ENCODE data around the gene CDR2L.
A peak's percentile ranks its signal among the peaks of the same experiment; 100 is the strongest.

The CDR2L gene
- total RNA-seq: 0 to 0.26 (median 0.17) reads per million in 3 donors

GRCh38 chr17:74987418-74987908 is at the start of gene CDR2L:
Gene CDR2L (plus strand): TSS chr17:74987632. CDS start chr17:74988044, 412 bp downstream.
- Histone ChIP-seq H3K4me3 (ENCODE audit: insufficient read depth, low read depth, low read length, poor library complexity, severe bottlenecking) (peak within 1 kb of the TSS; percentile 55), H3K36me3 (ENCODE audit: control insufficient read depth, insufficient read depth, low read length) (no peaks in the 10 kb centered on the region), H3K4me1 (ENCODE audit: control insufficient read depth, insufficient read depth, low read length, poor library complexity, severe bottlenecking) (peaks cover 17% of the 10 kb centered on the region), H3K9me3 (ENCODE audit: control insufficient read depth, low read length) (no peaks in the 10 kb centered on the region), H3K27ac (ENCODE audit: insufficient read depth, low read length, poor library complexity, severe bottlenecking) (no peak within 1 kb of the TSS), H3K27me3 (replicated peaks; ENCODE audit: control insufficient read depth, insufficient read depth, low read length, poor library complexity, severe bottlenecking) (no peaks in the 10 kb centered on the region)
- peak; percentile 86 to 90 (median 89) for DNase-seq

DNA sequence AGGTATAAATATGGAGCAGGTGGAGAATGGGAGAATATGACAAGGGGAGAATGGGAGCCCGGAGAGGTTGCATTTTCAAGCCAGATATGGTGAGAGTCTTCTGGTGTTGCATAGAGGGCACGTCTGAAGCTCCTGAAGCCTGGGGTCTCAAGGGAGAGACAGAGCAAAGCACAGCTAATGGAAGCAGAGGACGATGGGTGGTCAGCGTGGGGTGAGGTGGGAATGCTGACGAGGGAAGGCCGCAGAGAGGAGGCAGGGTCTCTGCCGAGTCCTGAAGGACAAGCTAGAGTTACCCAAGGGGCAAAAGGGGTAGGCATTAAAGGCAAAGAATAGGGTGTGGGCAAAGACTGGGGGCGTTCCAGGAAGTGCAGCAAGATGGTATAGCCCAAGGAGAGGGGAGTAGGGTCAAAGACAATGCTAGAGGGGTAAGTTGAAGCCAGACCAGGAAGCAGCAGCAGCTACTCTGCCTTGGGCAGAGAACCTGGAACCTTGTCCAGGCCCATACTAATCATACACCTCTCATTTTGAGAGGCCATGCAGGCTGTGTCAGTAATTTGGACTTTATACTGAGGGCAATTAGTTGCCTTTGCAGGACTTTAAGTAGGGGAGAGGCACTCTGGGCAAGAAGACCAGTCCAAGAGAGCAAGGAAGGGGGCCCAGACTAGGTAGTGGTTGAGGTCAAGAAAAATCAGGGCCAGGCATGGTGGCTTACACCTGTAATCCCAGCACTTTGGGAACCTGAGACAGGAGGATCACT is 49.1 kb upstream of the CDR2L start:
- Histone ChIP-seq H3K9me3 (ENCODE audit: control insufficient read depth, low read length) (no peaks in the 10 kb centered on the region), H3K36me3 (ENCODE audit: control insufficient read depth, insufficient read depth, low read length) (no peaks in the 10 kb centered on the region), H3K27ac (ENCODE audit: insufficient read depth, low read length, poor library complexity, severe bottlenecking) (no peak overlapping the region), H3K4me1 (ENCODE audit: control insufficient read depth, insufficient read depth, low read length, poor library complexity, severe bottlenecking) (peaks cover 6% of the 10 kb centered on the region), H3K4me3 (ENCODE audit: insufficient read depth, low read depth, low read length, poor library complexity, severe bottlenecking) (no peak overlapping the region), H3K27me3 (replicated peaks; ENCODE audit: control insufficient read depth, insufficient read depth, low read length, poor library complexity, severe bottlenecking) (peaks cover 34% of the 10 kb centered on the region)
- DNase-seq: no peak

GRCh38 chr17:74939534-74939933 is 47.9 kb upstream of the CDR2L start:
- Histone ChIP-seq H3K27ac (ENCODE audit: insufficient read depth, low read length, poor library complexity, severe bottlenecking) (no peak overlapping the region), H3K27me3 (replicated peaks; ENCODE audit: control insufficient read depth, insufficient read depth, low read length, poor library complexity, severe bottlenecking) (peaks cover 25% of the 10 kb centered on the region), H3K9me3 (ENCODE audit: control insufficient read depth, low read length) (no peaks in the 10 kb centered on the region), H3K4me1 (ENCODE audit: control insufficient read depth, insufficient read depth, low read length, poor library complexity, severe bottlenecking) (peaks cover 6% of the 10 kb centered on the region), H3K4me3 (ENCODE audit: insufficient read depth, low read depth, low read length, poor library complexity, severe bottlenecking) (no peak overlapping the region), H3K36me3 (ENCODE audit: control insufficient read depth, insufficient read depth, low read length) (no peaks in the 10 kb centered on the region)
- no peak for DNase-seq

GRCh38 chr17:74941128-74941725 is 46.2 kb upstream of the CDR2L start:
- no peak for DNase-seq
- H3K27ac ChIP-seq (ENCODE audit: insufficient read depth, low read length, poor library complexity, severe bottlenecking): no peak overlapping the region
- no peaks in the 10 kb centered on the region for H3K9me3 ChIP-seq (ENCODE audit: control insufficient read depth, low read length)
- peaks cover under 1% of the 10 kb centered on the region for H3K4me1 ChIP-seq (ENCODE audit: control insufficient read depth, insufficient read depth, low read length, poor library complexity, severe bottlenecking)
- peaks cover 14% of the 10 kb centered on the region for H3K27me3 ChIP-seq (replicated peaks; ENCODE audit: control insufficient read depth, insufficient read depth, low read length, poor library complexity, severe bottlenecking)
- no peaks in the 10 kb centered on the region for H3K36me3 ChIP-seq (ENCODE audit: control insufficient read depth, insufficient read depth, low read length)
- no peak overlapping the region for H3K4me3 ChIP-seq (ENCODE audit: insufficient read depth, low read depth, low read length, poor library complexity, severe bottlenecking)

DNA sequence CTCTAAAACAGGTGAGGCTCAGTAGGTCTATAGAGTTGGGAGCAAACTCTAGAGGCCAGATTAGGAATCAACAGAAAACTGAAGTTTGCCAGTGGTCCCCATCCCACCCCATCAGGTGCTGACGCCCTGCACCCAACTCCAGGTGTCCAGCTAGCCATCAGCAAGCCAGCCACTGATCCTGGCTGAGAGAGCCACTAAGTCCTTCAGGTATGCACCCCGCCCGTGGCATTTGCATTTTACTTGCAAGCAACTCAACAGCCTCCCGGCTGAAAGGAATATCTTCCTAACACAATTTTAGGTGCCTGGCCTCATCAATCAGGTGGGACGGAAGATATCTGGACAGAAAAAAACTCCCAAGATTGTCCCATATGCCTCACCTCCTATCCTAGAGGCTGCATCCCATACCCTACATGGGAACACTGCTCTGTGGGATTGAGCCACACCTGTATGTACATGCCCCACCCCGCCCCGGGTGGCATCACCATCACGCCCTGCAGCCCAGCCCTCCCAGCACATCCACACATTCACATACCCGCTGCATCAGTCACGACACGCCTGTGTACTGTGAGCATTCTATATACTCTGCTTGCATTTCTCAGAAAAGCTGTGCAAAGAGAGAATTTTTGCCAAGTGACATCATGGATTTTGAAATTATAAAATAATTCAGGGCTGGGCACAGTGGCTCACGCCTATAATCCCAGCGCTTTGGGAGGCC is 43.5 kb upstream of the CDR2L start:
- H3K27me3 ChIP-seq (replicated peaks; ENCODE audit: control insufficient read depth, insufficient read depth, low read length, poor library complexity, severe bottlenecking): no peaks in the 10 kb centered on the region

GRCh38 chr17:74945543-74945942 is 41.9 kb upstream of the CDR2L start:
- Histone ChIP-seq H3K4me3 (ENCODE audit: insufficient read depth, low read depth, low read length, poor library complexity, severe bottlenecking) (no peak overlapping the region), H3K27ac (ENCODE audit: insufficient read depth, low read length, poor library complexity, severe bottlenecking) (no peak overlapping the region), H3K9me3 (ENCODE audit: control insufficient read depth, low read length) (no peaks in the 10 kb centered on the region), H3K27me3 (replicated peaks; ENCODE audit: control insufficient read depth, insufficient read depth, low read length, poor library complexity, severe bottlenecking) (no peaks in the 10 kb centered on the region), H3K4me1 (ENCODE audit: control insufficient read depth, insufficient read depth, low read length, poor library complexity, severe bottlenecking) (no peaks in the 10 kb centered on the region), H3K36me3 (ENCODE audit: control insufficient read depth, insufficient read depth, low read length) (no peaks in the 10 kb centered on the region)
- no peak for DNase-seq

More for the DNA sequence above, 43.5 kb upstream of the CDR2L start:
- no peak overlapping the region for H3K4me3 ChIP-seq (ENCODE audit: insufficient read depth, low read depth, low read length, poor library complexity, severe bottlenecking)
- no peaks in the 10 kb centered on the region for H3K9me3 ChIP-seq (ENCODE audit: control insufficient read depth, low read length)
- no peaks in the 10 kb centered on the region for H3K36me3 ChIP-seq (ENCODE audit: control insufficient read depth, insufficient read depth, low read length)
- H3K4me1 ChIP-seq (ENCODE audit: control insufficient read depth, insufficient read depth, low read length, poor library complexity, severe bottlenecking): no peaks in the 10 kb centered on the region
- H3K27ac ChIP-seq (ENCODE audit: insufficient read depth, low read length, poor library complexity, severe bottlenecking): no peak overlapping the region
- no peak for DNase-seq

DNA sequence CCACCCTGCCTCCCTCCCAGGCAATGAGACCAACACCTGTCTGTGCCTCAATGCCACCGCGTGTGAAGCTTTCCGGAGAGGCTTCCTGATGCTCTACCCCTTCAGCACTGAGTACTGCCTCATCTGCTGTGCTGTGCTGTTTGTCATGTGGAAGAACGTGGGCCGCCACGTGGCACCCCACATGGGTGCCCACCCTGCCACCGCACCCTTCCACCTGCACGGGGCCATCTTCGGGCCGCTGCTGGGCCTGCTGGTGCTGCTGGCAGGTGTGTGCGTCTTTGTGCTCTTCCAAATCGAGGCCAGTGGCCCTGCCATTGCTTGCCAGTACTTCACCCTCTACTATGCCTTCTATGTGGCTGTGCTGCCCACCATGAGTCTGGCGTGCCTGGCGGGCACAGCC is 40.8 kb upstream of the CDR2L start:
- DNase-seq: no peak
- Histone ChIP-seq H3K4me1 (ENCODE audit: control insufficient read depth, insufficient read depth, low read length, poor library complexity, severe bottlenecking) (no peaks in the 10 kb centered on the region), H3K4me3 (ENCODE audit: insufficient read depth, low read depth, low read length, poor library complexity, severe bottlenecking) (no peak overlapping the region), H3K9me3 (ENCODE audit: control insufficient read depth, low read length) (no peaks in the 10 kb centered on the region), H3K27me3 (replicated peaks; ENCODE audit: control insufficient read depth, insufficient read depth, low read length, poor library complexity, severe bottlenecking) (no peaks in the 10 kb centered on the region), H3K36me3 (ENCODE audit: control insufficient read depth, insufficient read depth, low read length) (no peaks in the 10 kb centered on the region), H3K27ac (ENCODE audit: insufficient read depth, low read length, poor library complexity, severe bottlenecking) (no peak overlapping the region)

DNA sequence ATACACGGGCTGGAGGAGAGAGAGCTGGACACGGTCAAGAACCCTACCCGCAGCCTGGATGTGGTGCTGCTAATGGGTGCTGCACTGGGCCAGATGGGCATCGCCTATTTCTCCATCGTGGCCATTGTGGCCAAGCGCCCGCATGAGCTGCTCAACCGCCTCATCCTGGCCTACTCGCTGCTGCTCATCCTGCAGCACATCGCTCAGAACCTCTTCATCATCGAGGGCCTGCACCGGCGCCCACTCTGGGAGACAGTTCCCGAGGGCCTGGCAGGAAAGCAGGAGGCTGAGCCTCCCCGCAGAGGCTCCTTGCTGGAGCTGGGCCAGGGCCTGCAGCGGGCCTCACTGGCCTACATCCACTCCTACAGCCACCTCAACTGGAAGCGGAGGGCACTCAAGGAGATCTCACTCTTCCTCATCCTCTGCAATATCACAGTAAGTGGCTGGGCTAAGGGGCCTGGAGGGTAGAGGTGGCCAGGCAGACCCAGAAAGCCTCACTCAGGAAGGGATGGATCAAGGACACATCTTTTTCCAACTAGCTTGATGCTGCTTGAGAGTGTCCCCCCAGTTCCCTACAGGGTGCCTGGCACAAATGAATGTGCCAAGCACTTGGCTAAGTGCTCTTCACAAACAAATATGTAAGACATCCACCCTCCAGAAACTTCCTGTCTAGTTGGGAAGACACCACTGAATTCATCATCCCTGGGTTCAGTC is 40.2 kb upstream of the CDR2L start:
- no peaks in the 10 kb centered on the region for H3K9me3 ChIP-seq (ENCODE audit: control insufficient read depth, low read length)
- no peak for DNase-seq

GRCh38 chr17:74949455-74950115 is 37.8 kb upstream of the CDR2L start:
- H3K36me3 ChIP-seq (ENCODE audit: control insufficient read depth, insufficient read depth, low read length): no peaks in the 10 kb centered on the region
- no peaks in the 10 kb centered on the region for H3K9me3 ChIP-seq (ENCODE audit: control insufficient read depth, low read length)
- no peak overlapping the region for H3K27ac ChIP-seq (ENCODE audit: insufficient read depth, low read length, poor library complexity, severe bottlenecking)
- no peak overlapping the region for H3K4me3 ChIP-seq (ENCODE audit: insufficient read depth, low read depth, low read length, poor library complexity, severe bottlenecking)
- no peak for DNase-seq
- no peaks in the 10 kb centered on the region for H3K27me3 ChIP-seq (replicated peaks; ENCODE audit: control insufficient read depth, insufficient read depth, low read length, poor library complexity, severe bottlenecking)
- H3K4me1 ChIP-seq (ENCODE audit: control insufficient read depth, insufficient read depth, low read length, poor library complexity, severe bottlenecking): no peaks in the 10 kb centered on the region

More for the DNA sequence above, 40.2 kb upstream of the CDR2L start:
- H3K27me3 ChIP-seq (replicated peaks; ENCODE audit: control insufficient read depth, insufficient read depth, low read length, poor library complexity, severe bottlenecking): no peaks in the 10 kb centered on the region
- no peak overlapping the region for H3K27ac ChIP-seq (ENCODE audit: insufficient read depth, low read length, poor library complexity, severe bottlenecking)
- H3K36me3 ChIP-seq (ENCODE audit: control insufficient read depth, insufficient read depth, low read length): no peaks in the 10 kb centered on the region
- H3K4me1 ChIP-seq (ENCODE audit: control insufficient read depth, insufficient read depth, low read length, poor library complexity, severe bottlenecking): no peaks in the 10 kb centered on the region
- no peak overlapping the region for H3K4me3 ChIP-seq (ENCODE audit: insufficient read depth, low read depth, low read length, poor library complexity, severe bottlenecking)

Measured in effector memory CD4-positive, alpha-beta T cell (primary cell).